ENCODE results near the gene KCNK3.

Gene KCNK3

GRCh38 chr2:26666671-26667070 is 25.9 kb upstream of the KCNK3 start:
- DNase-seq (ENCODE audit: low read depth), result no peak

GRCh38 chr2:26668041-26668440 is 24.5 kb upstream of the KCNK3 start:
- no peak for DNase-seq (ENCODE audit: low read depth)

- no peak for DNase-seq (ENCODE audit: low read depth)
Observed at GRCh38 chr2:26668856-26669750, 23.4 kb upstream of the KCNK3 start.

GRCh38 chr2:26670171-26670570 is 22.4 kb upstream of the KCNK3 start:
- no peak for DNase-seq (ENCODE audit: low read depth)

GRCh38 chr2:26670931-26671460 is 21.5 kb upstream of the KCNK3 start:
- no peak for DNase-seq (ENCODE audit: low read depth)

- no peak for DNase-seq (ENCODE audit: low read depth)
Observed at GRCh38 chr2:26671691-26672090, 20.8 kb upstream of the KCNK3 start.

- no peak for DNase-seq (ENCODE audit: low read depth)
Observed at GRCh38 chr2:26672112-26672817, 20.3 kb upstream of the KCNK3 start.

- DNase-seq (ENCODE audit: low read depth), result no peak
Observed at GRCh38 chr2:26672818-26673393, 19.6 kb upstream of the KCNK3 start.

- no peak for DNase-seq (ENCODE audit: low read depth)
Observed at GRCh38 chr2:26674002-26674751, 18.3 kb upstream of the KCNK3 start.

- no peak for DNase-seq (ENCODE audit: low read depth)
Observed at GRCh38 chr2:26674771-26675170, 17.8 kb upstream of the KCNK3 start.

- DNase-seq (ENCODE audit: low read depth), result no peak
Observed at GRCh38 chr2:26675651-26676255, 16.8 kb upstream of the KCNK3 start.

GRCh38 chr2:26678035-26678434 is 14.5 kb upstream of the KCNK3 start:
- no peak for DNase-seq (ENCODE audit: low read depth)

GRCh38 chr2:26679867-26680266 is 12.7 kb upstream of the KCNK3 start:
- DNase-seq (ENCODE audit: low read depth), result no peak

- DNase-seq (ENCODE audit: low read depth), result no peak
Observed at GRCh38 chr2:26681656-26682055, 10.9 kb upstream of the KCNK3 start.

- DNase-seq (ENCODE audit: low read depth), result no peak
Observed at GRCh38 chr2:26682155-26682554, 10.4 kb upstream of the KCNK3 start.

GRCh38 chr2:26683583-26683982 is 8.9 kb upstream of the KCNK3 start:
- no peak for DNase-seq (ENCODE audit: low read depth)

GRCh38 chr2:26685341-26685740 is 7.2 kb upstream of the KCNK3 start:
- DNase-seq (ENCODE audit: low read depth), result no peak

GRCh38 chr2:26685989-26686839 is 6.3 kb upstream of the KCNK3 start:
- DNase-seq (ENCODE audit: low read depth), result no peak

- no peak for DNase-seq (ENCODE audit: low read depth)
Observed at GRCh38 chr2:26687328-26687727, 5.2 kb upstream of the KCNK3 start.

GRCh38 chr2:26687801-26688200 is 4.7 kb upstream of the KCNK3 start:
- no peak for DNase-seq (ENCODE audit: low read depth)

- no peak for DNase-seq (ENCODE audit: low read depth)
Observed at GRCh38 chr2:26691161-26691560, 1.4 kb upstream of the KCNK3 start.

Measured in activated gamma-delta T cell treated with anti-CD3 and anti-CD28 coated beads, Interleukin-2, amount 50 U/mL, for 16 hours (primary cell).